HuH-7 (cell line): Measurements from ENCODE around the gene RHO.

Experiments
- DNase-seq: peaks from one replicate; pipeline ENCODE4 v3.0.0; 2011; ENCODE audit warnings: low spot score

RHO gene

GRCh38 chr3:129519896-129520715 is 8.3 kb upstream of the RHO start:
- no peak for DNase-seq

GRCh38 chr3:129520960-129521359 is 7.5 kb upstream of the RHO start:
- no peak for DNase-seq

- DNase-seq = no peak
Measured at GRCh38 chr3:129521611-129522010, 6.8 kb upstream of the RHO start.

- DNase-seq = no peak
Measured at GRCh38 chr3:129522953-129523352, 5.5 kb upstream of the RHO start.

- DNase-seq = no peak
Measured at GRCh38 chr3:129524081-129524480, 4.4 kb upstream of the RHO start.

- no peak for DNase-seq
Measured at GRCh38 chr3:129525341-129525968, 3.0 kb upstream of the RHO start.

GRCh38 chr3:129526121-129526900 is 2.1 kb upstream of the RHO start:
- DNase-seq = no peak

- DNase-seq = no peak
Measured at GRCh38 chr3:129527262-129527661, 1.2 kb upstream of the RHO start.

GRCh38 chr3:129529436-129530210 is 1.2 kb downstream of the RHO start:
- no peak for DNase-seq

- DNase-seq = no peak
Measured at GRCh38 chr3:129530251-129530791, 1.9 kb downstream of the RHO start.

GRCh38 chr3:129530821-129531220 is 2.4 kb downstream of the RHO start:
- no peak for DNase-seq

- DNase-seq = no peak
Measured at GRCh38 chr3:129531699-129532098, 3.3 kb downstream of the RHO start.

- no peak for DNase-seq
Measured at GRCh38 chr3:129532261-129532660, 3.8 kb downstream of the RHO start.

GRCh38 chr3:129533406-129533805 is 5.0 kb downstream of the RHO start:
- DNase-seq = no peak

GRCh38 chr3:129534428-129535027 is 6.1 kb downstream of the RHO start:
- peak; percentile 55 for DNase-seq

GRCh38 chr3:129535075-129535474 is 6.6 kb downstream of the RHO start:
- peak; percentile 90 for DNase-seq

GRCh38 chr3:129536374-129536667 is 7.9 kb downstream of the RHO start:
- no peak for DNase-seq

GRCh38 chr3:129536804-129537203 is 8.4 kb downstream of the RHO start:
- DNase-seq = no peak

- no peak for DNase-seq
Measured at GRCh38 chr3:129539206-129539605, 10.8 kb downstream of the RHO start.

- no peak for DNase-seq
Measured at GRCh38 chr3:129540776-129541516, 12.5 kb downstream of the RHO start.

GRCh38 chr3:129542747-129543146 is 14.3 kb downstream of the RHO start:
- no peak for DNase-seq
